Measurements from ENCODE around the gene HOXB3.

HOXB3 gene

DNA sequence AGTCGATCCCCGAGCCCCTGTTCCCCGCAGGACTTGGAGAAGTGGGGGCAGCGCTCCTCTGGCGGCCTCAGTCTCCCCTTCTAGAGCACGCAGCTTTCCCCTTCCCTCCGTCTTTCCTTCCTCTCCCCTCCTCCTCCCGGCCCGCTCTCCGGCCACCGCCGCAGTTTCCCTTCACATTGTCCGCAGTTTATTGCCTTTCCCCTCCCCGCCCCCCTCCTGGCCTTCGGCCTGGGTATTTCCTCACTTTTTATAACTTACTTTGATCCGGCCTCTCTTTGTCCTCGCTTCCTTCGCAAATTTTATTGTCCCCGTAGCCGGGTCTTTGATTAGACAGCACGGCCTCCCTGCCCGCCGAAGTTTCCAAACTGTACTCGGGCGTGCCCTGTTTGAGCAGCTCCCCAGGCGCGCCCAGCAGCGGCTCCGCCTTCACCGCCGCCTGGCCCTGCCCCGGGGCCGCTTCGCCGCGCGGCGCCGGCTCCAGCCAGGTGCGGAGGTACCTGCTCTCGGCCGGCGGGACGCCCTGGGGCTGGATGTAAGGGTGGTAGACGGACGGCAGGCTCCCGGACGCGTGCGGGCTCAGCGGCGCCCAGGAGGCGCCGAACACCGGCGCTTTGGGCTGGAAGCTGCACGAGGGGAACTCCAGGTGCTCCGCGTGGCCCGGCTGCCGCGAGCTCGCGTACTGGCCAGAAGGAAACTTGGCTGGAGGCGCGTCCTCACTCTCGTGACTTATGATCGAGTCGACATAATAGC lies 35.6 kb upstream of the HOXB3 start:
- peak; percentile 28 for DNase-seq

DNA sequence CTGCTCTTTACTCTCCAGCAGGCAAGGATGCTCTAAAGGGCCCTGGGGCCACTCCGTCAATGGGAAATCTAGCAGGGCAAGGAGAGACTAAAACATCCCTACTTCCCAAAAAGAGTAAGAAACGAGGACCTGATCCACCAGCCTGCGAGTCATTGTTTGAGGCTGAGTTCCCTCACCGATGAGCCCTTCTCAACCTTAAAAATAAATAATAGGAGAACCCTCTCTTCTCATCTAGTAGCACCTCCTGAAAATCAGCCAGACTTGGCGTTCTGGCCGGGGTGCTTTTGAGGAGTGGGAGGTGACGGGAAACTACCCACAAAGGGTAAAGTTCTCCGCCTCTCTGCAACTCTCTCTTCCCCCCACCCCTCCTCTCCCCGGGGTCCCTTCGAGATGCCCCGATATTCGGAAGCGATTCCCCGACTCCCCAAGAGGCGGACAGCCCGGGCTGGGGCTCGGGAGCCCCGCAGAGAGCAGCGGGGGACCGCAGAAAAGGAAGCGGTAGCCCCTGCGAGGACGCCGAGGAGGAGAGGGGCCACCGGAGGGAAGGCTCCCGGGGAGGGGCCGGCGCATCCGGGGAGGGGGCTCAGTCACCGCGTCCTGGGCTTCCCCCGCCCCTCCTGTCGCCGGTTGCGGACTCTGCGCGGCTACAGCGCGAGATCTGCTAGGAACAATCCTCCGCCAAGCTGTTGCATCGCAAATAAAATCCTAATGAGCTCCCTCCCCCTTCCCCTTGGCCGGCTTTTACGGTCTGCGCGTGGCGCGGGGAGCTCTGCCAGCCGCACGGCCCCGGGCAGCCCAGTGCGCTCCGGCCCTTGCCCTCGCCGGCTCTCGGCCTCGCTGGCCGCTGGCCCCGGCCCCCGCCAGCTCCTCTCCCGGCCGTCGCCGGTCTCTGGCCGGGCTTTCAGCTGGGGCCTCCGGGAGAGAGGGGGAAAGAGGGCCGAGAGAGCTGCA lies 34.8 kb upstream of the HOXB3 start:
- DNase-seq, result peak; percentile 21

DNA sequence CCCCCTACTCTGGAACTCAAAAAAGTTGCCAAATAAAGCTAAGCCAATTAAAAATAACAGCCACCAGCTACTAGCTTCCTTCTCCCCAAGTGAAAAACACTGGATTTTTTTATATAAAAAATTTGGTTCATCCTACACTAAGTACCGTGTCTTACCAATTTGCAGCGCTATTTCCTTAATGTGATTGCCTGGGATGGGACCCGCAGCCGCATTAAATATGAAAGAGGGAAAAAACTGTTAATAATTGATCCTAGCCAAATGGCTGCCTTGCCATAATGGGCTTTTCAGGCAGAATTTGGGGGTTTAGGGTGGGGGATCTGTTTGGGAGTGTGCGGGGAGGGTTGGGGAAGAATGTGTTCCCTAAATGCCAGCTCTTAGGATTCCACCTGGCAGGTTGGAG lies 34.1 kb upstream of the HOXB3 start:
- DNase-seq, result no peak

DNA sequence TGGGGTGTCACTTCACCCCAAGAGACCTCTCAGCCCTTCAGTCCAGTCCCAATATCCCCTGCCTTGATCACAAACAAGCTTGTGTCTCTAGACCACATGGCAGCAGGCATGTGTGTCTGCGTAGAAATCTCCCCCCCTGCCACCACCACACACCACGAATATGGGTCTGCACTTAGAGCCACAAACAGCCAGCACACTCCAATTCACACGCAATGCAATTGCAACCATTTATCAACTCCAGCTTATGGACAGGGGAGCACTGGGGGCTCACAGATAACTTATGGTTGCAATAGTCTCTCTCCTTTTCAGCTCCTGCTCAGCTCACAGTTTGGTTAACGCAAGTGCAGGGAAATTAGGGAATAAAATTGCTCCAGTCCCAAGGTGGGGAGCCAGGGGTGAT lies 33.5 kb upstream of the HOXB3 start:
- DNase-seq, result no peak

DNA sequence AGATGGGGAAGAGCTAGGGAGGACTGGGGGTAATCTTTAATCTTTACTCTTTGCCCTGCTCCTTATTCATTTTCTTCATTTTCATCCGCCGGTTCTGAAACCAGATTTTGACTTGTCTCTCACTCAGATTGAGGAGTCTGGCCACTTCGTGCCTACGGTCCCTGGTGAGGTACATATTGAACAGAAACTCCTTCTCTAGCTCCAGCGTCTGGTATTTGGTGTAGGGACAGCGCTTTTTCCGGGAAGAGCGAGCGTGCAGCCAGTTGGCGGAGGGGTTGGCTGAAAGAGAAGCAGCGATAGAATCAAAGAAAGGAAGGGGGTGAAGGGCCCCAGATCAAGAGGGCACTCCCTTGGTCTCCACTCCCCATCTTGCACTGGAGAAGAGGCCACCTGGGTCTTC lies 32.8 kb upstream of the HOXB3 start:
- DNase-seq, result no peak

DNA sequence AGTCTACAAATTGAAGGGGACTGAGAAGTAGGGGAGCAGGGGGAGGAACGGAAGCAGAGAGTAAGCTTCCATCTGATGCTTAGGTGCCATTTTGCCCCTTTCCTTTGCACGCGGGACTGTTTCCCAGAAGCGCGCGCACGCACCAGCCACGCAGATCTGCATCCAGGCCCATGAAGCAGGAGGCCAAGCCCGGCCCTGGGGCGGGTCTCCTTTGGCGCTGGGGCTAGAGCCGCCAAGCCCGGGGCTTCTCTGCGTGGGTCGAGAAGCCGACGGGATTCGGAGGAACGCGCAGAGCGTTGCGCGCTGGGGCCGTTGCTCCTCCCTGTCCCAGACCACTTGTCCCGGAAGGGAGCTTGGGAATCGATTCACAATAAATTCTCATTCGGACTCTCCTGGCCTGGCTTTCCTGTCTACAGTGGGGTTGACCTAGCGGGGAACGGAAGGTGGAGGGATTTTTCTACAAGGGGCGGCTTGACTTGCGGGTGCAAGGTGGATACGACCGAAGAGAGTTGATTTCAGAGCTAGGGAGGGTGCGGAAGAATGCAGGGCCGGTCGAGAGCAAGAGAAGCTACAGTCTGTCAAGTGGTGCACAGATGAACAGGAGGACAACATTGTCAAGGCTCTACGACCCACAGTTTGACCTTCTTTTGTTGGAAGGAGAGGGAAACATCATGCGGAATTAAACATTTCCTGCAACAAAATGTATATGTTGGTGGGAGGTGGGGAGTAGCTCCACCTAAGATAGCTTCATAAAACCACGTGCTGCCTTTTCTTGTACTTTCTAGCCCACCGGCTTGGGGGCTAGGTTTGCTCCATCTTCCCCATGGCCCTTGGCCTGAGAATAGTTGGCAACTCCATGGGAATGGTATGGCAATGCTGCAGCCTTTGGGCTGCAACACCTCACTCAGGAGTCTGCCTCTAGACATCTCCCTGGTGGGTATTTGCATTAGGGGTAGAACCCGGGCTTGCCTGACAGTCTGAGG lies 31.7 kb upstream of the HOXB3 start:
- DNase-seq, result no peak

DNA sequence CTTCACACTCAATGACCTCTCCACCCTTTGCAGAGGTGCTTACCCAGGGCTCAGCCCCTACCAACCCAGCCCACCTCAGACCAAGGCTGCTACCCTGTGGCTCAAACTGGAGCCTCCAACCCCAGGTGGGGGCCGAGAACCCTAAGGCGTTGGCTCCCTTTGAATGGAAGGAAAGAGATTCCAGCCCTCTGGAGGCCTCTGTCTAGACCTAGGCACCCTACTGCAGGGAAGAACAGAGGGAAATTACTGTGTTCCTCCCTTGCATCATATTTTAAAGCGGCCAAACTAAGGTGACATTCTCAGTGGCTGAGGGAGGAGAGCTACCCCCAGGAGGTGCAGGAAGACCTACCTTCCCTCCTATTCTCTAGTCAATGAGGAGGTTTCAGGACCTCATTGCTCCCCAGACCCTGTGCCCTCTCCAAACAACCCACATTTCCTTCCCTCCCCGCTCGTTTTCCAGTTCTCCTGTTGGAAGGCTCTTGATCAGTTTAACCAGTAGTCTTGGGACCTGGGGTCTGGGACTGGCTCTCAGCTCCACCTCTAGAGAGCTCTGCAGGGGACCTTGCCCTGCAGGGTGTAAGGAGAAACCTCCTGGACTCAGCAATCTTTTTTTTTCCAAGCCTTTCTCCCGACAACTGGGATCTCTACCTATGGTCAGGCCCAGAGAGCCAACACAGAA lies 30.6 kb upstream of the HOXB3 start:
- DNase-seq, result no peak

DNA sequence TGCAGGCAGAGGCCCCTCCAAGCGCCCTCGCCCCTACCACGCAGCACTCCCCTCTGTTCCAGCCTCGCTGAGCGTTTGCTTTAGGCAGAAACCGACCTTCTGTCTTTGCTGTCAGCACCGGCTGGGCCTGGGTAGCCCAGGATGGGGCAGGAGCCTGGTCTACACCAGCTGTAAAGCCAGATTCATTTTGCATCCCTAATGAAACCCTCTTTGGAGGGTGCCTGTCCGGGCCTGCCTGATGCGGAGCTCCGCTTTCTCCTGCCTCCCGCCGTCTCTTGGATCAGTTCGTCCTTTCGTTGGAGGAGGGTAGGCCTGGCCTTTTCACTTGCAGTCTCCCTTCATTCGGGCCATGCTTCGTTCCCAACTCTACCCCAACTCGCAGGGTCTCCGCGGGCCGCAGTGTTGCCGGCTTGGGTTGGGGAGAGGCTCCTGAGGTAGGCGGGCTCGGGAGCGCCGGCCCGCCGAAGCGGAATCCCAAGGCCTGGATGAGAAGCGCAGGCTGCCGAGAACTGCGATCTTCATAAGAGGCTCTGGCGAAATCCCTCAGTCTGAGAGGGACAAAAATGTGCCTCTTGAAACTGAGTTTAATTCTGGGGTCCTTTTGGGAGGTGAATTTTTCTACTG lies 29.9 kb upstream of the HOXB3 start:
- DNase-seq, result no peak

DNA sequence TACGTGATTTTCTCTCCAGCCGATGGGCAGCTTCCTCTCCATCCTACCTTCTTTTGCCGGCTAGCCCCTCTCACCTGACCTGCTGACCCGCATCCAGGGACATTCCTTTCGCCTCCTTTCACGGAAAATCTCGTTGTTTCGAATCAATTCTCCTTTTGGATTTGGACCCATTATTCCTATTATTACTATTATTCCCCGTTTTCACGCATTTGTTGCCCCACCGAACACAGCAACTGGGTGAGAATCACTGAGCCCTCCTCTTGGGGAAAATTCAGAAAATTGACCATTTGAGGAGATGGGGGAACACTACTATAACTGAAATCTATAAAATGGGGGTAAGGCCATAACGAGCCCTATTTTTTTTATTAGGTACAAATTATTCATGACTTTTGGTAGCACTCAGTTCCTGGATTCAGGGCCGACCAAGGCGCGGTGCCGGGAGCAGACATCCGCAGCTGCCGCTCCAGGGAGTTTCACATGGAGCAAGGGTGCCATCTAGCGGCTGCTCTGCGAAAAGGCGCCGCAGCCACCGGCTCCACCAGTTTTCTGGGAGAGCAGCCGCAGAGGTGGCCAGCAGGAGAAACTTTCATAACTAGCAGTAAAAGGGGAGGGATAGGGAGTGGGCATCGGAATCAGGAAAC lies 28.3 kb upstream of the HOXB3 start:
- peak; percentile 71 for DNase-seq

DNA sequence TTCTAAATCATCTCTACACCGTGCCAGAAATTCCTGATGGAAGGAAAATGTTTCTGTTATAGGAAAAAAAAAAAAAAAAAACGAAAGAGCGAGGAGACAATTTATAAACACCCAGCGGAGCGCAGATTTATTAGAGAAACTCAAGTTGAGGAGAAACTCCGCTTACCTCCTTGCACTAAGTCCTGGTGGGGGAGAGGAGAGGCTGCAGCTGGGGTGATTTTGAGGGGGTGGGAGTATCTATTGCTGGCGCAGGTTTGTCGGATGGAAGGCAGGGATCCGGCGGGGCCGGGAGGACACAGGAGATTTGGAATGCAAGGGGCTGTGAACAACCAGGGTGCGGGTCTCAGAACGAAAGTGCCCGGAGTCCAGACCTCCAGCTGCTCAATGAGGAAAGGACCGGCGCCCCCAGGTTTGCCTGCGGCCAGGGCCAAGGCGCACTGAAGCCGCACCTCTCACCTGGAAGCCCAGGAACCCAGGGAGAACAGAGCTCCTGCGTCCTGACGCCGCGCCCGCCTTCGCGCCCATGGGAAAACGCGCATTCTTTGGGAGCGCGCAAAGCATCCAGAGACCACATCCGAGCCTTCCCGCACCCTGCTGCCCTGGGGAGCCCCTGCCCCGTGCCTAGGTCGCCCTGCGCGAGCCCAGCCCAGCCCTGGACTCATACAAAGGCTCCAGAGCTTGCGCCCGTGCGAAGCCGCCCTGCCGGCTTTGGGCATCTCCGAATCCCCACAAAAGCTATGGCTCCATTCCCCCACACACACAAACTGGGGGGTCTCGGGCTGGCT lies 27.6 kb upstream of the HOXB3 start:
- DNase-seq, result no peak

DNA sequence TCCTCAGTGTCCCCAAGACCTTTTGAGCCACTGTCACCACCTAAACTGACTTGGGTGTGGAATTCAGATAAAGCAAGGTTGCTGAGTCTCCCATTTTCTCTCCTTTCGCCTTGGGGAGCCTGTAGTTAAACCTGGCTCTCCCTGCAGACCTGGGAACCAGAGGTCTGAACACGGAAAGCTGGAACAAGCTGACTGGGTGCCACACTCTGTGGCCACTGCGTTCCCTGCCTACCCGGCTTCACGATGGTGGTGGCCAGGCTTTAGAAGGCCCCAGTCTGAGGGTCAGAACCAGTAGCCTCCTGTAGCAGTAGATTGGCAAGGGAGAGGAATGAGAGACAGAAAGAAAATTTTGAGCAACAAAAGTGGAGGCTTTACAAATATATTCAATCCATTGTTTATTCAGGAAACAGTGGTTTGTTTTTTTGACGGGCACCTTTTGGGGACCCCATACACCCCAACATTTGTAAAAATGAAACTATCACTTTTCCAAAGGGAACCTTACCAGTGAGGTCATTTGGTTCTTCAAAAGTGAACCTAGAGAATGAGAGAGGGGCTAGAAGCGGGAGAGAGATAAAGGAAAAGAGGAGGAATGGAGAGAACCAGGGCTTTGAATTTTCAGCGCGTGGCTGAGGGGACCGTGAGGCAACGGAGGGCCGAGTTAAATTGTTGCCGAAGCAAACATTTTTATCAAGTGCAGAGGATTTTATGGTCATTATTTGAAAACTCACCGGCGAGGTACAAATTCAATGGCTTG lies 26.9 kb upstream of the HOXB3 start:
- no peak for DNase-seq

DNA sequence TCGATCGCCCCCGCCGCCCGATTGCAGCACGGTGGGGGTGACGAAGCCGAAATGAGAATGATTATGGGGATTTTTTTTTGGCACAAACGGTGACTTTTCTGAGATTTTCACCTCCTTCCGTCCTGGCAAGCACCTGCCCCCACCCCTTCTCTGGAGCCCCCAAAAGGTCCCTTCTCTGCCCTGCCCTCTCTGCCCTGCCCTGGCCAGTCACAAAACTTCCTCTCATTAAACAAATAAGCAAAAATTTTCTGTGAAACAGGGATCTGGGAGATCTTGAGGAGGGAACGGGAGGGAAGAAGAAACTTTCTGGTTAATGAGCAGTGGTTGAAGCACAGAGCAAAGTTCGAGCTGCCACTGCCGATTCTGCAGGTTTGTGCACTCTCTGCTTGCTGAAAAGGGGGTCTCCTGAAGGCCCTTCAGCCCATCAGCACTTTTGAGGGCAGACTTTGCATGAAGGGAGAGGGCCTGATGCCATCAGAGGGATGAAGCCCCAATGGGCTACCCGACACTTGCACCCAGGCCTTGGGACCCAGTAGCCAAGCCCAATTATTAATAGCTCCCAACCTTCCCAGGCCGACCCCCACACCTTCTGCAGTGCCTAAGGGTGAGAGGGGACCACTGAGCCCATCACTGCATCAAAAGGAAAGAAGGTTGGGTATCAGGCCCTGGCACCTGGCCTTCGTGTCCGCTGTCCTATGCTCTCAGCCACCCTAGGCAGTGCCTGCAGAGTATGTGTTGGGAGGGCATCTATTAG lies 26.1 kb upstream of the HOXB3 start:
- no peak for DNase-seq

DNA sequence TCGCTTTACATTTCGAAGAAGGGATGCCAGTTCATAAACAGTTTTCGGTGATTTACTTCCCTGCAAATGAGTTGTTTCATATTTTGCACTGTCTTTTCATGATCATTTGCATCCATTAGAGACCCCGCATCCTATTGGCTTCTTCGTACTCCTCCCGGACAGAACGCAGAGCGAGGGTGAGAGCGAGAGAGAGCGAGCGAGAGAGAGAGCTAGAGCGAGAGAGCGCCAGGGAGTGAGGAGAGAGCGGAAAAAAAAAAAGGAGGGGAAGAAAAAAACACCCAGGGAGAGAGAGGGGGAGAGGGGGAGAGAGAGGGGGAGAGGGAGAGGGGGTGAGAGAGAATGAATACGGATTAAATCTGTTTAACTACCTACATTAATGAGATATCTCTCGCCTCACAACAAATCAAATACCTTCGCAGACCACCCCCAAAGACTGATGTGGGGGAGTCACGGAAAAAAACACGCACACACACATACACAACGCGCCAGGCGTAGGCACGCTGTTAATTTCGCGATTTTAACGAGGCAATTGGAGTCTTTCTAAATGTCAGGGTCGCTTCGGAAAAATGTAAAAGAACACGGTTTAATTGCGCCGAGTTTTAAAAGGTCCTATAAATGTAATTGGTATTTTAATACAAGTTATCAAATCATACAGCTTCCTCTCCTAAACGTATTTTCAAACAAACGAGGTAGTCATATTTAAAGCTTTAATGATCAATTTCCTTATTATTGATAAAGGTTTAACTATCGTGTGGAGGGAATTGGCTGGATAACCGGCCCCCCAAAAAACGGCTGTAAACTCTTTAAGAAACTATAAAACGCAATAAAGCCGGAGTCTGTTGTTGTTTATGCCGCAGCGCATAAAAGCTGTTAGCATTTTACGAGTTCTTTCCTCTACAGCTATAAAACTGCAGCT lies 25.3 kb upstream of the HOXB3 start, which contains the start of gene HOXB8:
HOXB8 (minus strand) TSS at position 246 of the 916 bp plus-strand sequence. CDS start 588 bp downstream, outside the sequence.
- no peak for DNase-seq

DNA sequence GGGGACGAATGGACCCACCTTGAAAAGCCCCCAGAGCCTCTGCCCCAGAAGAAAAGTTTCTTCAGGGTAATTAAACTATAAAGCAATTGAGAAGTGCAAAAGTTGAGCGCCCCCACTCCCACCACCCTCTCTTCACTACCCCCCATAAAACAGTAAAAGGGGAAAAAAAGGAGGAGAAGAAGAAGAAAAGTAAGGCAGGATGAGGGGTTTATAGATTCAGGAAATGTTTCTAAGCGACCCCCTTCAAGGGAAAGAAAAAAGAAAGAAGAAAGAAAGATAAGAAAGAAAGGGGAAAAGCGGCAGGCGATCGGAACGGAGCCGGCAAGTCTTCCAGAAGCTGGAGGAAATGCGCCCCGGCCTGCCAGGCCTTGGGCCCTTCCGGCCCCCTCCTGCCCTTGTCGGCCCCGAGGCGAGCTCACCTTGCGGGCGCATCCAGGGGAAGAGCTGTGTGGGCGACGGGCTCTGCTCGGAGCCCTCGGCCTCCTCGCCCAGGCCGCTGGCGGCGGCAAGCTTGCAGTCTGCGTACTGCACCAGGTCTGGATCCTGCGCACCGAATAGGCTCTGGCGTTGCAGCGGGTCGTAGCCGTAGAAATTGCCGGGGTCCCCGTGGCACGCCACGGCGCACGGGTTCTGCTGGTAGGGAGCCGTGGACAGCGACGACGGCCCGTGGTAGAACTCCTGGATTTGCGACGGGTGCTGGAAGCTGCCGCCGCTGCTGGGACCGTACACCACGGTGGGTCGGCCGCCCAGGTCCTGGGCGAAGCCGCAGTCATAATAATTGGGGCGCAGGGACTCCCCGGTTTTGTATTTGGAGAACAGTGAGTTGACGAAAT lies 24.0 kb upstream of the HOXB3 start:
- DNase-seq, result peak; percentile 21

DNA sequence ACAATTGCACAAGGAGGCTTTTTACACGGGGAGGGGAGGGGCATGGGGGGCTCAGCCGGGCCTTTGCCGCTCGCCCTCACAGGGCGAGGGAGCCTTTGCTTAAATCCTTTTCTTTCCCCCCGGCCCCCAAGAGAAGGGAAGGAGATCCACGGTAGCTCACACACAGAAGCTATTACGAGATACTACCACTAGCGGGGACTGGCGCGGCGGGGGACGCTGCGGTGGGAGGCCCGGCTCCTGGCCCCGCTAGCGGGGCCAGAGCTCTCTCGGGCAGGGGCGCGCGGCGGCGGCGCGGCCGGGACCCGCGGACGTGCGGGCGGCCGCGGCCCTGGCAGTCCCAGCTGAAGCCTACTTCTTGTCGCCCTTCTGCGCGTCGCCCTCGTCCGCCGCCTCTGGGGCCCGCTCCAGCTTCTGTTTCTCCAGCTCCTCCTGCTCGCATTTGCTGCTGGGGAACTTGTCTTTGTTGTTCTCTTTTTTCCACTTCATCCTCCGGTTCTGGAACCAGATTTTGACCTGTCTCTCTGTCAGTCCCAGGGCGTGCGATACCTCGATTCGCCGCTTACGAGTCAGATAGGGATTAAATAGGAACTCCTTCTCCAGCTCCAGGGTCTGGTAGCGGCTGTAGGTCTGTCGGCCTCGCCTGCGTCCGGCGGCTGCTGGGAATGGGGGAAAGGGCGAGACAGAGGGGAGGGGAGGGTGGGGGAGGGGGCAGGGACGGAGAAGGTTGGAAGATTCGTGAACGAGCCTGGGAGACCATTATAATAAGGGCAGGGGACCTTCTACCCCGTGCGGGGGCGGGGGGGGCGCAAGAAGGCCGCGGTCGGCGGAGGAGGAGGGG lies 23.0 kb upstream of the HOXB3 start:
- DNase-seq, result peak; percentile 39

DNA sequence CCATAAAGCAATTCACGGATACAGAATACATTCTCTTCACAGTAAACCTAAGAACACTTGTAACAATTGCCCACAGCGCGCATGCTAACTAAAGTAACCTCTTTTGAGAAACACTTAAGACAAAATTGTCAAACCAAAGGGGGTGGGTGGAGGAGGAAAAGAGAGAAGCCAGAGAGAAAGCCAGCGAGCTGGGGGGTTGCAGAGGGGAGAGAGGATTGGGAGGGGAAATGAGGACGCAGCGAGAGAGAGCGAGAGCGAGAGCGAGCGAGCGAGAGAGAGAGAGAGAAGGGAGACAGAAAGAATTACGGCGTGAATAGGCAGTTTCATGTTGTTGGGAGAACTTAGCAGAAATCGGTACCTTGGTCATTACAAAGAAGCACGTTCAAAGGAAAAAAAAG lies 22.4 kb upstream of the HOXB3 start:
- no peak for DNase-seq

All from central memory CD4-positive, alpha-beta T cell (primary cell).